Umbilical cord (tissue), 2 donors: ENCODE results near the gene GAL3ST2. TPM values are rescaled to one million over a fixed set of nuclear protein-coding genes. Genes with fewer than 3 reads are reported as not detected.
A peak's percentile ranks its signal among the peaks of the same experiment; 100 is the strongest.
"Not testable (repeated sequence)": the region's sequence is repeated elsewhere in the genome, so short reads cannot be mapped to it uniquely, and the experiment has no call there.

Source experiments
- DNase-seq: peaks from one replicate; pipeline ENCODE4 v3.0.0-alpha.2; 2015; ENCODE audit warnings: low spot score
- total RNA-seq: library from RNA; depleted of rRNA; stranded (reverse); fragments of >200 nt; gene quantifications from one replicate; pipeline ENCODE4 v1.2.3, GENCODE V29; 2014; ENCODE audit warnings: low replicate concordance; ENCODE audit not compliant: insufficient read depth

Gene GAL3ST2
- 2.2 TPM for total RNA-seq

GRCh38 chr2:241776336-241777169 lies at the start of gene GAL3ST2:
TSS of gene GAL3ST2 (plus strand) at chr2:241776822. CDS start at chr2:241776956, 134 bp downstream.
- DNase-seq, result no peak

- no peak for DNase-seq
Measured at GRCh38 chr2:241728000-241728399, 48.6 kb upstream of the GAL3ST2 start.

- no peak for DNase-seq
Measured at GRCh38 chr2:241728627-241729026, 48.0 kb upstream of the GAL3ST2 start.

GRCh38 chr2:241729868-241730267 lies 46.8 kb upstream of the GAL3ST2 start:
- DNase-seq, result no peak

- DNase-seq, result peak; percentile 43
Measured at GRCh38 chr2:241730671-241731293, 45.8 kb upstream of the GAL3ST2 start.

GRCh38 chr2:241732513-241733186 lies 44.0 kb upstream of the GAL3ST2 start:
- DNase-seq, result peak; percentile 11

- DNase-seq, result no peak
Measured at GRCh38 chr2:241733391-241734207, 43.0 kb upstream of the GAL3ST2 start.

- no peak for DNase-seq
Measured at GRCh38 chr2:241734208-241734466, 42.5 kb upstream of the GAL3ST2 start.

GRCh38 chr2:241734467-241735208 lies 42.0 kb upstream of the GAL3ST2 start, which contains the start of gene D2HGDH:
TSS of gene D2HGDH (plus strand) at chr2:241734630. CDS start at chr2:241735225, 595 bp downstream.
- peak; percentile 92 for DNase-seq

GRCh38 chr2:241736111-241736510 lies 40.5 kb upstream of the GAL3ST2 start:
- DNase-seq, result no peak

- DNase-seq, result no peak
Measured at GRCh38 chr2:241738040-241738686, 38.5 kb upstream of the GAL3ST2 start.

GRCh38 chr2:241739177-241739576 lies 37.4 kb upstream of the GAL3ST2 start:
- no peak for DNase-seq

- no peak for DNase-seq
Measured at GRCh38 chr2:241739651-241740050, 37.0 kb upstream of the GAL3ST2 start.

- no peak for DNase-seq
Measured at GRCh38 chr2:241741016-241741415, 35.6 kb upstream of the GAL3ST2 start.

GRCh38 chr2:241742320-241742939 lies 34.2 kb upstream of the GAL3ST2 start:
- DNase-seq, result no peak

GRCh38 chr2:241743008-241743407 lies 33.6 kb upstream of the GAL3ST2 start:
- DNase-seq, result not testable (repeated sequence)

- DNase-seq, result no peak
Measured at GRCh38 chr2:241743620-241744019, 33.0 kb upstream of the GAL3ST2 start.

- DNase-seq, result no peak
Measured at GRCh38 chr2:241744028-241744754, 32.4 kb upstream of the GAL3ST2 start.

- no peak for DNase-seq
Measured at GRCh38 chr2:241745276-241745675, 31.3 kb upstream of the GAL3ST2 start.
